ENCODE results near the gene IVD.

DNA sequence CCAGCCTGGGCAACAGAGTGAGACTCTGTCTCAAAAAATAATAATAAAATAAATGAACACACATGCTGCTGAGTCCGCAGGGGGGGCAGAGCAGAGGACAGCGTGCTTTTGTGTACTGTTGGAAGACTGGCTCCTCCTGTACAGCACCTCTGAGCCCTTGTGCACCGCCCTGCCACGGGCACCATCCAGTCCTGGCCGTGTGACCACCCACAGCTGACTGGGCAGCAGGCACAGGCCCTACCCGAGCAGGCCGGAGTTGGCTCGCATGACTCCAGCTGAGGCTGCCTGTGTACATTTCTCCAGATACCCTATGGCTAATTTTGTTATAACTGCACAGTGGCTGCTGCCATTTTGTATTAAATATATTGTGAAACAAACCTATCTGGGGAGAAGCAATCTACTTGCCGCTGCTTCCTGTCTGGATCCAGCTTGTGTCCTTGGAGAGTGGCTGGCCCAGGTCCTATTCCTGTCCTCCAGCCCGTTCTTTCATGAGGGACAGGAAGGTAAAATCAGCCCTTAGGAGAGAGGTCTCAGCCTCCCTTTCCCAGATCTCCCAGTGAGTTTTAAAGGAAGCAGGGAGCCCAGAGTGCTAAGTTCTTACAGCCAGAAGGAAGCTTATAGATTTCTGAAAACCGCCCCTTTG, 14.6 kb downstream of the IVD start:
- TF ChIP-seq YY1 (IDR thresholded peaks at IDR 0.05; ENCODE audit: insufficient read depth, insufficient read length) (no peak), SUZ12 (IDR thresholded peaks at IDR 0.05; ENCODE audit: extremely low read depth, insufficient read depth, insufficient read length) (no peak)

Measured in NT2/D1 (cell line).